Activated CD4-positive, alpha-beta T cell treated with anti-CD3 and anti-CD28 coated beads for 48 hours (primary cell): Measurements from ENCODE around the gene ASPSCR1.

Source experiments
- DNase-seq: peaks from one replicate; pipeline ENCODE4 v3.0.0-alpha.2; 2020

Gene ASPSCR1

DNA sequence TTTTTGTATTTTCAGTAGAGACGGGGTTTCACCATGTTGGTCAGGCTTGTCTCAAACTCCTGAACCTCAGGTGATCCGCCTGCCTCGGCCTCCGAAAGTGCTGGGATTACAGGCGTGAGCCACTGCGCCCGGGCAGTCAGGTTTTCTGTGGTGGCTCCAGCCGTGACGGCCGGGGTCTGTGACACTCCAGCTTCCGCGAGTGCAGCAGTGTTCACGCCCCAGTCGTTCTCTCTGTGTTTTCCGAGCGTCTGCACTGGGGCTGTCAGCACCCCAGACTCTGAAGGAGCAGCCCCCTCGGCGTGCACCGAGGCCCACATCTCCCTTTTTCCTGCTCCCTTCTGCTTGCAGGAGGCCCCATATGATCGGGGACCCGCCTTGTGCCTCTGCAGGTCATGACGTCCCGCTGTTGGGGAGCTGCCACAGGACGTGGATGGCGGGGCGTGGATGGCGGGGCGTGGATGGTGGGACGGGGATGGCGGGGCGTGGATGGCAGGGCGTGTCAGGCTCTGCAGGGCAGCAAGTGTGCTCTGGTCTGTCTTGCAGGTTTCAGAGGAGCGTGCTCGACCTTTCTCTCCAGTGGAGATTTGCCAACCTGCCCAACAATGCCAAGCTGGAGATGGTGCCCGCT lies 5.7 kb downstream of the ASPSCR1 start:
- no peak for DNase-seq

GRCh38 chr17:81983639-81984373 lies 6.4 kb downstream of the ASPSCR1 start:
- no peak for DNase-seq

GRCh38 chr17:81984773-81985410 lies 7.5 kb downstream of the ASPSCR1 start:
- no peak for DNase-seq

DNA sequence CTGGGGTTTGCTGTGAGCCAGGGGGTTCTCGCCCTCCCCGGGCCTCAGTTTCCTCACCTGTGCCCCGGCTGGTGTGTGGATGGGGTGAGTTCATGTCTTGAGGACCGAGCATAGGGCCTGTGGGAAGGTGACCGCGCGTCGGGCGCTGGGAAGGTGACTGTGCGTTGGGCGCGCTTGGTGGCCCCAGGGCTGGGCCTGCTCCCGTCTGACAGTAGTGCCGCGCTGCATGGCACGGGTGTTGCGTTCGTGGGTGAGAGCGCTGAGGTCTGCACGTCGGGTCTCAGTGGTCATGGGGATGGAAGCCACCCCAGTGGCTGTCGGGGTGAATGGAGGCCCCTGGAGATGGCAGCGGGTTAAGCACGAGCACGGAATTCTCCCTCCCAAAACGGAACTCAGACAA lies 9.2 kb downstream of the ASPSCR1 start:
- DNase-seq: no peak

- no peak for DNase-seq
These were observed 9.8 kb downstream of the ASPSCR1 start for GRCh38 chr17:81987161-81987770.

- no peak for DNase-seq
These were observed 13.6 kb downstream of the ASPSCR1 start for GRCh38 chr17:81990836-81991683.

DNA sequence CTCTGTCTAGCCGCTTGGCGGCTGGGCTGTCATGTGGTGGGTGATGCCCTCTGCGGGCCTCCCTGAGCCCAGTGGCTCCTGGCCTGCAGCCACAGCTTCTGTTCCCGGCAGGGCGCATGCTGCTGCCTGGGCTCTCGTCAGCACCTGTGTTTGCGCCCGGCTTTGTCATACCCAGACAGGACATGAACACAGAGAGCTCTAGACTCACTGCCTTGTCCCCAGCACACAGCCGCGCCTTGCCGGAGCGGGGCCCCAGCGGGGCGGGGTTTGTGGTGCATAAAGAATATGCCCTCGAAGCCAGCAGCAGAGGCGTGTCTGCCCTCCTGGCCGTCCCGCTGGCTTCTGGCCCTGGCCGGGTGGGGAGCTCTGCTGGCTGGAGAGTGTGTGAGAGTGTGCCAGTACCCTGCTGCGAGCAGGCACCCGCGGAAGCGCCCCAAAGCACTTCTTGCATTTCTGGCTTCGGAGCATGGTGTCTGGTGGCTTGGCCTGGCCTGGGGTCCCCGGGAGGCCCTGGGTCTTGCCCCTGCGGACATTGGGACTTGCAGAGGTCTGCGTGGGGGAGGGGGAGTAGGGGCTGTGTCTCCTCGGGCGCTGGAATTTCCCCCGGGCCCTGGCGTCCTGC lies 14.4 kb downstream of the ASPSCR1 start:
- DNase-seq: no peak

GRCh38 chr17:81992306-81993102 lies 15.1 kb downstream of the ASPSCR1 start:
- no peak for DNase-seq

- no peak for DNase-seq
These were observed 16.5 kb downstream of the ASPSCR1 start for GRCh38 chr17:81993729-81994592.

DNA sequence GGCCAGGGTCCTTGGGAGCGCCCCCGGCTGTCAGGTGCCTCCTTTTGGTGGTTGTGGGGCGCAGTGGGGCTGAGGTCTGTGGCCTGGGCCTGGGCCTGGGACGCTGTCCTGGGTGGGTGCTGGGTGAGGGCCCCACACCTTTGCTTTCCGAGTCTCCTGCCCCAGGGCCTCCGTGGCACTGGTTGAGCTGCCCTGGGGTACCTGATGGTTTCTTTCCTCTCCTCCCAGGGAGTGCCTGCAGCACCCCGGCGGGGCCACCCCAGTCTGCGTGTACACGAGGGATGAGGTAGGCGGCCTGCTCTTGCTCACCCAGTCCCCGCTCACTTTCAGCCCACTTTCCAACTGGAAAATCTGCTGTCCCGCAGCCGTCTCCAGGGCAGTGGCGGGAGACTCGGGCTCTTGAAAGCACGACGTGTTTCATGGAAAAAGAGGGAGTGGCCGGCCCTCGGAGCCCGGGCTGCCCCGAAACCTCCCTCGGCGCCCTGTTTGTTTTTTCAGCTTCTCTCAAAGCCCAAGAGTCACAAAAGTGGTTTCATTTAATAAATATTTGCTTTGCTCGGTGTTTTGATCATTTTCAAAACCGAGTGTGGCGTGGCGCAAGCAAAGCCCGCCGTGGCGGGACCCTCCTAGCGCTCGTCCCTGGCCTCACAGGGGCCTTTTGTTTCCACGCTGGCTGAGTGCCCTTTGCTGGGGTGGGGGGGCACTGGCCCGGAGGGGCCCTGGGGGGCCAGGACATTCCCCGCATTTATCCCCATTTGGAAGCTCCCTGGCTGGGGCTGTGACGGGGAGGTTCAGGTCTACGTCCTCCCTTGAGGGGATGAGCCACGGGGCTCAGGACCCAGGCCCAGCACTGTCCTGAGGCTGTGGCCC lies 17.4 kb downstream of the ASPSCR1 start:
- no peak for DNase-seq

- DNase-seq: no peak
These were observed 18.2 kb downstream of the ASPSCR1 start for GRCh38 chr17:81995463-81996231.

- no peak for DNase-seq
These were observed 18.9 kb downstream of the ASPSCR1 start for GRCh38 chr17:81996232-81996756.

DNA sequence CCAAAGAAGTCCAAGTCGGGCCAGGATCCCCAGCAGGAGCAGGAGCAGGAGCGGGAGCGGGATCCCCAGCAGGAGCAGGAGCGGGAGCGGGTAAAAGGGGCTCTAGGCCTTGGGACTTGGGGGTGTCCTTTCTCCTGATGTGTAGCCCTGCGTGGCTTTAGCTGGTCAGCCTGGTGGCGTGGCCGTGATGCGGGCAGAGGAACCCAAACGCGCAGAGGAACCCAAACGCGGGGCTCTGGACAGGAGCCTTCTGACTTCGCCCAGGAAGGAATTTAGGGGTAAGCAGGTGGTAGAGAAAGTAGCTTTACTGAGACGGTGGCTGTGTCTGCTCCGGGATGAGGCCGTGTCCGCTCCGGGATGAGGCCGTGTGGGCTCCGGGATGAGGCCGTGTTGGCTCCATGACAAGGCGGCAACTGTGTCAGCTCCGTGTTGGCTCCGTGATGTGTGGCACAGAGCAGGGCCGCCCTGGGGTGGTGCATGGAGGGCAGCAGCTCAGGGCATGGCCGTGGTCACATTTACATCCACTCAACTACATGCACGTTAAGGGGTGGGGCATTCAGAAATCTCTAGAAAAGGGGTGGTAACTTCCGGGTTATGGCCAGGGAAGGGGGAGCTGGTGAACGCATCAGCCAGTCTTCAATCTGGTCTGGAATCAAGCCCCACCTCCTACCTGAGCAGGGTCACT lies 19.5 kb downstream of the ASPSCR1 start:
- no peak for DNase-seq

GRCh38 chr17:81998212-81998611 lies 20.8 kb downstream of the ASPSCR1 start:
- no peak for DNase-seq

GRCh38 chr17:81998691-81999438 lies 21.4 kb downstream of the ASPSCR1 start:
- no peak for DNase-seq

DNA sequence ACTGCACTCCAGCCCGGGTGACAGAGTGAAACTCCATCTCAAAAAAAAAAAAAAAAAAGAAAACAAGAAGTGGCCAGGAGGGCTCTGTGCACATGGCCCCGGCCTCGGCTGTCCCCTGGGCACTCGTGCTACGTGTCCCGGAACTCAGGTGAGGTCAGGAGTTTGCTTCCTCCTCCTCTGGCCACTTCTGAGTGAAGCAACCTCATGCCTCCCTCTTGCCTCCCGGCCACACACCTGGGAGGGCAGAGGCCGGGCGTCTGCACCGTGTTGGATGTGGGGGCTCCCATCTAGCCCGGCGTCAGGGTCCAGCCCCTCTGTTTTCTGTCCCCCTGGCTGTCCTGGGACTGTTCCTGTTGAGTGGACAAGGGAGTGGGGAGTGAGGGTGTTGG lies 22.2 kb downstream of the ASPSCR1 start:
- DNase-seq: no peak
